Liver (tissue), 3 donors: ENCODE results near the gene ICOSLG.

Experiments used
- ATF3 ChIP-seq: IDR thresholded peaks from 2 replicates; pipeline ENCODE4 v1.6.1; 2016; ENCODE audit warnings: antibody characterized with exemption
- FOXA1 ChIP-seq: IDR thresholded peaks from 2 replicates; pipeline ENCODE4 v1.6.1; 2016; ENCODE audit warnings: antibody characterized with exemption
- GABPA ChIP-seq, 2 donors: IDR thresholded peaks in 1 of 2; conservative IDR thresholded peaks in 1 of 2; 2 replicates each; pipeline ENCODE4 v1.6.1; 2016; ENCODE audit warnings: antibody characterized with exemption in 2 of 2, mild to moderate bottlenecking in 1 of 2, moderate library complexity in 1 of 2
- JUND ChIP-seq, 2 donors: IDR thresholded peaks; 2 replicates each; pipeline ENCODE4 v1.6.1; 2016; ENCODE audit warnings: antibody characterized with exemption in 2 of 2
- MAX ChIP-seq: IDR thresholded peaks from 2 replicates; pipeline ENCODE4 v1.6.1; 2016; ENCODE audit warnings: antibody characterized with exemption
- RAD21 ChIP-seq, 2 donors: IDR thresholded peaks; 2 replicates each; pipeline ENCODE4 v1.6.1; 2016; ENCODE audit warnings: antibody characterized with exemption in 2 of 2, mild to moderate bottlenecking in 2 of 2
- TAF1 ChIP-seq: conservative IDR thresholded peaks from 2 replicates; pipeline ENCODE4 v1.6.1; 2016; ENCODE audit warnings: antibody characterized with exemption, mild to moderate bottlenecking
- YY1 ChIP-seq: IDR thresholded peaks from 2 replicates; pipeline ENCODE4 v1.6.1; 2016; ENCODE audit warnings: antibody characterized with exemption, mild to moderate bottlenecking
- TF ChIP-seq, protein P1 (sequence below): fragments of 150-350 bp; IDR thresholded peaks from 2 replicates; pipeline ENCODE4 v1.5.1; 2017; ENCODE audit warnings: improper control_type of control experiment, low read depth, low read length; ENCODE audit not compliant: missing input control
- TF ChIP-seq, protein P2 (sequence below): IDR thresholded peaks from 2 replicates; pipeline ENCODE4 v1.6.1; 2016; ENCODE audit warnings: antibody characterized with exemption
- TF ChIP-seq, protein P3 (sequence below): IDR thresholded peaks from 2 replicates; pipeline ENCODE4 v1.6.1; 2016; ENCODE audit warnings: antibody characterized with exemption, mild to moderate bottlenecking
- donor health status: healthy.
- donor health status: healthy.

- TF ChIP-seq, protein P1, sequence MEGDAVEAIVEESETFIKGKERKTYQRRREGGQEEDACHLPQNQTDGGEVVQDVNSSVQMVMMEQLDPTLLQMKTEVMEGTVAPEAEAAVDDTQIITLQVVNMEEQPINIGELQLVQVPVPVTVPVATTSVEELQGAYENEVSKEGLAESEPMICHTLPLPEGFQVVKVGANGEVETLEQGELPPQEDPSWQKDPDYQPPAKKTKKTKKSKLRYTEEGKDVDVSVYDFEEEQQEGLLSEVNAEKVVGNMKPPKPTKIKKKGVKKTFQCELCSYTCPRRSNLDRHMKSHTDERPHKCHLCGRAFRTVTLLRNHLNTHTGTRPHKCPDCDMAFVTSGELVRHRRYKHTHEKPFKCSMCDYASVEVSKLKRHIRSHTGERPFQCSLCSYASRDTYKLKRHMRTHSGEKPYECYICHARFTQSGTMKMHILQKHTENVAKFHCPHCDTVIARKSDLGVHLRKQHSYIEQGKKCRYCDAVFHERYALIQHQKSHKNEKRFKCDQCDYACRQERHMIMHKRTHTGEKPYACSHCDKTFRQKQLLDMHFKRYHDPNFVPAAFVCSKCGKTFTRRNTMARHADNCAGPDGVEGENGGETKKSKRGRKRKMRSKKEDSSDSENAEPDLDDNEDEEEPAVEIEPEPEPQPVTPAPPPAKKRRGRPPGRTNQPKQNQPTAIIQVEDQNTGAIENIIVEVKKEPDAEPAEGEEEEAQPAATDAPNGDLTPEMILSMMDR, result no peak
- no peak for TF ChIP-seq ATF3
- no peak for TF ChIP-seq TAF1
- TF ChIP-seq, protein P2, sequence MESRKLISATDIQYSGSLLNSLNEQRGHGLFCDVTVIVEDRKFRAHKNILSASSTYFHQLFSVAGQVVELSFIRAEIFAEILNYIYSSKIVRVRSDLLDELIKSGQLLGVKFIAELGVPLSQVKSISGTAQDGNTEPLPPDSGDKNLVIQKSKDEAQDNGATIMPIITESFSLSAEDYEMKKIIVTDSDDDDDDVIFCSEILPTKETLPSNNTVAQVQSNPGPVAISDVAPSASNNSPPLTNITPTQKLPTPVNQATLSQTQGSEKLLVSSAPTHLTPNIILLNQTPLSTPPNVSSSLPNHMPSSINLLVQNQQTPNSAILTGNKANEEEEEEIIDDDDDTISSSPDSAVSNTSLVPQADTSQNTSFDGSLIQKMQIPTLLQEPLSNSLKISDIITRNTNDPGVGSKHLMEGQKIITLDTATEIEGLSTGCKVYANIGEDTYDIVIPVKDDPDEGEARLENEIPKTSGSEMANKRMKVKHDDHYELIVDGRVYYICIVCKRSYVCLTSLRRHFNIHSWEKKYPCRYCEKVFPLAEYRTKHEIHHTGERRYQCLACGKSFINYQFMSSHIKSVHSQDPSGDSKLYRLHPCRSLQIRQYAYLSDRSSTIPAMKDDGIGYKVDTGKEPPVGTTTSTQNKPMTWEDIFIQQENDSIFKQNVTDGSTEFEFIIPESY, result no peak
- TF ChIP-seq MAX, result no peak
- TF ChIP-seq RAD21 (IDR thresholded peaks at IDR 0.05), result no peak
- TF ChIP-seq GABPA (IDR thresholded peaks at IDR 0.05 in 1 of 2, conservative IDR thresholded peaks at IDR 0.05 in 1 of 2), result no peak
- no peak for TF ChIP-seq JUND (IDR thresholded peaks at IDR 0.05)
- TF ChIP-seq YY1, result no peak
- no peak for TF ChIP-seq FOXA1
- TF ChIP-seq, protein P3, sequence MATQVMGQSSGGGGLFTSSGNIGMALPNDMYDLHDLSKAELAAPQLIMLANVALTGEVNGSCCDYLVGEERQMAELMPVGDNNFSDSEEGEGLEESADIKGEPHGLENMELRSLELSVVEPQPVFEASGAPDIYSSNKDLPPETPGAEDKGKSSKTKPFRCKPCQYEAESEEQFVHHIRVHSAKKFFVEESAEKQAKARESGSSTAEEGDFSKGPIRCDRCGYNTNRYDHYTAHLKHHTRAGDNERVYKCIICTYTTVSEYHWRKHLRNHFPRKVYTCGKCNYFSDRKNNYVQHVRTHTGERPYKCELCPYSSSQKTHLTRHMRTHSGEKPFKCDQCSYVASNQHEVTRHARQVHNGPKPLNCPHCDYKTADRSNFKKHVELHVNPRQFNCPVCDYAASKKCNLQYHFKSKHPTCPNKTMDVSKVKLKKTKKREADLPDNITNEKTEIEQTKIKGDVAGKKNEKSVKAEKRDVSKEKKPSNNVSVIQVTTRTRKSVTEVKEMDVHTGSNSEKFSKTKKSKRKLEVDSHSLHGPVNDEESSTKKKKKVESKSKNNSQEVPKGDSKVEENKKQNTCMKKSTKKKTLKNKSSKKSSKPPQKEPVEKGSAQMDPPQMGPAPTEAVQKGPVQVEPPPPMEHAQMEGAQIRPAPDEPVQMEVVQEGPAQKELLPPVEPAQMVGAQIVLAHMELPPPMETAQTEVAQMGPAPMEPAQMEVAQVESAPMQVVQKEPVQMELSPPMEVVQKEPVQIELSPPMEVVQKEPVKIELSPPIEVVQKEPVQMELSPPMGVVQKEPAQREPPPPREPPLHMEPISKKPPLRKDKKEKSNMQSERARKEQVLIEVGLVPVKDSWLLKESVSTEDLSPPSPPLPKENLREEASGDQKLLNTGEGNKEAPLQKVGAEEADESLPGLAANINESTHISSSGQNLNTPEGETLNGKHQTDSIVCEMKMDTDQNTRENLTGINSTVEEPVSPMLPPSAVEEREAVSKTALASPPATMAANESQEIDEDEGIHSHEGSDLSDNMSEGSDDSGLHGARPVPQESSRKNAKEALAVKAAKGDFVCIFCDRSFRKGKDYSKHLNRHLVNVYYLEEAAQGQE, result no peak
Observed at GRCh38 chr21:44253832-44254710, 13.3 kb upstream of the ICOSLG start.
